Measurements from ENCODE around the gene POR.

GRCh38 chr7:75888464-75889222 is 26.3 kb upstream of the POR start:
- TF ChIP-seq CTCF (conservative IDR thresholded peaks at IDR 0.05) (no peak), EZH2 (IDR thresholded peaks at IDR 0.05; ENCODE audit: low read depth) (no peak)

Measured in PC-9 (cell line).